B cell (primary cell): ENCODE data around the gene ID3. TPM values are rescaled to one million over a fixed set of nuclear protein-coding genes. Genes with fewer than 3 reads are reported as not detected.

Source experiments
- ATAC-seq: fragments of 200-7000 bp; cut with Tn5 transposase; one replicate; pipeline ENCODE4 v1.10.0; 2021; ENCODE audit warnings: low read depth, mild to moderate bottlenecking, moderate number of reproducible peaks, moderate library complexity
- CTCF ChIA-PET: fragments of 350-600 bp; sonication (Branson Sonifier 250); formaldehyde crosslinking; loops from one replicate; lab custom pipeline; 2021; ENCODE audit warnings: antibody characterized with exemption, inconsistent platforms; lab: Charles Lee
- POLR2A ChIA-PET: fragments of 350-600 bp; sonication (Branson Sonifier 250); formaldehyde crosslinking; loops from one replicate; lab custom pipeline; 2021; ENCODE audit warnings: antibody characterized with exemption; lab: Charles Lee
- DNase-seq: peaks from one replicate; pipeline ENCODE4 v3.0.0; 2013
- H2AFZ ChIP-seq: 2 replicates; pipeline ENCODE4 v1.6.1; 2012; ENCODE audit warnings: mild to moderate bottlenecking, low read depth, low read length; ENCODE audit not compliant: insufficient read depth, poor library complexity, severe bottlenecking
- H3K27ac ChIP-seq, 2 donors: 1 replicate in 1 of 2; 2 replicates in 1 of 2; pipeline ENCODE4 v1.5.1; 2012 to 2013; ENCODE audit warnings: low read length in 2 of 2, mild to moderate bottlenecking in 2 of 2, moderate library complexity in 1 of 2
- H3K27me3 ChIP-seq, 4 experiments: fragments of 200-600 bp in 1 of 4; sonication (generic) in 1 of 4; replicated peaks in 1 of 4; 1 replicate in 2 of 4; 2 replicates in 2 of 4; pipeline versions ENCODE4 v1.6.1 to v1.7.0; 2013 to 2016; ENCODE audit warnings: low read length in 3 of 4, mild to moderate bottlenecking in 2 of 4, mixed read lengths in 1 of 4, moderate library complexity in 1 of 4; ENCODE audit not compliant: insufficient read depth in 4 of 4, control insufficient read depth in 3 of 4; ENCODE audit errors: control extremely low read depth in 1 of 4
- H3K36me3 ChIP-seq, 2 experiments: replicated peaks in 1 of 2; 1 replicate in 1 of 2; 2 replicates in 1 of 2; pipeline versions ENCODE4 v1.6.1 to v1.7.1; 2013; ENCODE audit warnings: low read length in 1 of 2; ENCODE audit not compliant: insufficient read depth in 2 of 2, control insufficient read depth in 1 of 2; ENCODE audit errors: control extremely low read depth in 1 of 2, extremely low read depth in 1 of 2
- H3K4me1 ChIP-seq, 2 donors: fragments of 200-600 bp in 1 of 2; sonication (generic) in 1 of 2; 1 replicate in 1 of 2; 2 replicates in 1 of 2; pipeline versions ENCODE4 v1.5.1 to v1.6.1; 2013 to 2017; ENCODE audit warnings: low read length in 2 of 2; ENCODE audit not compliant: control insufficient read depth in 2 of 2, insufficient read depth in 2 of 2
- H3K4me2 ChIP-seq: replicated peaks from 2 replicates; pipeline ENCODE3; 2012; ENCODE audit warnings: mild to moderate bottlenecking, low read depth, low read length; ENCODE audit not compliant: poor library complexity, severe bottlenecking
- H3K4me3 ChIP-seq, 5 experiments: fragments of 200-600 bp in 1 of 5; sonication (generic) in 1 of 5; 1 replicate in 3 of 5; 2 replicates in 2 of 5; pipeline versions ENCODE4 v1.5.1 to v1.7.0; 2011 to 2016; ENCODE audit warnings: low read length in 4 of 5, mild to moderate bottlenecking in 4 of 5, low read depth in 2 of 5, control low read depth in 1 of 5, moderate library complexity in 1 of 5; ENCODE audit not compliant: insufficient read depth in 1 of 5; ENCODE audit errors: control extremely low read depth in 1 of 5, extremely low read depth in 1 of 5
- H3K79me2 ChIP-seq: fragments of 200-600 bp; sonication (generic); one replicate; pipeline ENCODE4 v1.6.0; 2016; ENCODE audit warnings: low read length; ENCODE audit not compliant: control insufficient read depth, insufficient read depth
- H3K9ac ChIP-seq: fragments of 200-600 bp; sonication (generic); 2 replicates; pipeline ENCODE4 v1.6.1; 2017; ENCODE audit warnings: mild to moderate bottlenecking, low read length, moderate library complexity
- H3K9me3 ChIP-seq, 3 donors: one replicate each; pipeline versions ENCODE4 v1.6.1 to v1.7.1; 2013; ENCODE audit warnings: low read length in 2 of 3; ENCODE audit not compliant: control insufficient read depth in 2 of 3, insufficient read depth in 1 of 3; ENCODE audit errors: control extremely low read depth in 1 of 3
- H4K20me1 ChIP-seq: 2 replicates; pipeline ENCODE4 v1.6.0; 2012; ENCODE audit warnings: mild to moderate bottlenecking, low read length; ENCODE audit not compliant: insufficient read depth, control insufficient read depth, poor library complexity, severe bottlenecking
- H3K27ac Mint-ChIP-seq: one replicate; pipeline ENCODE4 v1.8.0; 2021; ENCODE audit warnings: mixed read lengths
- H3K27me3 Mint-ChIP-seq: one replicate; pipeline ENCODE4 v1.8.0; 2021; ENCODE audit warnings: mixed read lengths
- H3K4me1 Mint-ChIP-seq: one replicate; pipeline ENCODE4 v1.8.0; 2021; ENCODE audit warnings: mixed read lengths
- H3K4me3 Mint-ChIP-seq: one replicate; pipeline ENCODE4 v1.8.0; 2021; ENCODE audit warnings: mixed read lengths
- H3K9me3 Mint-ChIP-seq: one replicate; pipeline ENCODE4 v1.8.0; 2022; ENCODE audit warnings: mixed read lengths; ENCODE audit not compliant: insufficient read depth
- CTCF ChIP-seq: fragments of 200-600 bp; IDR thresholded peaks from one replicate; pipeline ENCODE4 v1.8.0; 2022; ENCODE audit warnings: antibody characterized with exemption, mild to moderate bottlenecking
- EZH2 ChIP-seq: IDR thresholded peaks from 2 replicates; pipeline ENCODE4 v1.6.1; 2012; ENCODE audit warnings: borderline replicate concordance, low read depth, mild to moderate bottlenecking, moderate library complexity, low read length; ENCODE audit not compliant: insufficient read depth, poor library complexity, severe bottlenecking
- WGBS: methylation state at CpG from one replicate; pipeline ENCODE4 v1.1.5; 2013; ENCODE audit warnings: missing lambda C conversion rate; ENCODE audit not compliant: insufficient coverage; 5-methylcytosine and 5-hydroxymethylcytosine counted together
- intact Hi-C: fragments of 100-400 bp; cut with micrococcal nuclease; formaldehyde crosslinking; loops from one replicate; pipeline ENCODE4 v1.10.0; 2022
- polyA plus RNA-seq: library from polyadenylated mRNA; depleted of rRNA; stranded (reverse); fragments of >200 nt; gene quantifications from 2 replicates; pipeline ENCODE4 v1.2.3, GENCODE V29; 2012
- total RNA-seq, 2 donors: library from RNA; stranded (reverse); fragments of 120-200 nt in 1 of 2; gene quantifications; 1 replicate in 1 of 2; 2 replicates in 1 of 2; pipeline versions ENCODE4 v1.2.3 to v1.2.4, GENCODE V29; 2013 to 2022

ID3 gene
- total and polyA plus RNA-seq, 2 donors (not counting 1 experiment from before 2014, with no cell fraction given): 212 to 367 TPM

- 48% methylated on average over 4 of the region's 8 CpGs for WGBS
- Mint-ChIP-seq H3K9me3 (no peaks in the 10 kb centered on the region), H3K4me1 (peaks cover 34% of the 10 kb centered on the region), H3K4me3 (no peak overlapping the region), H3K27ac (peak overlapping the region; percentile 22), H3K27me3 (no peaks in the 10 kb centered on the region)
- H3K9me3 ChIP-seq: no peaks in the 10 kb centered on the region
- intact Hi-C loops: loop anchor here (1.0 to 10.0 kb wide), 5 partner anchors 10 to 380 kb away; partner anchors contain the start of genes LUZP1 and RPL11
- H4K20me1 ChIP-seq: no peaks in the 10 kb centered on the region
- no peaks in the 10 kb centered on the region for H3K36me3 ChIP-seq
- H3K9ac ChIP-seq: no peak overlapping the region
- H3K79me2 ChIP-seq: peaks cover 6% of the 10 kb centered on the region
- ATAC-seq (peak; percentile 37), DNase-seq (peak; percentile 85)
- H3K4me1 ChIP-seq: peaks cover 29 to 40% of the 10 kb centered on the region in 2 donors
- H3K4me3 ChIP-seq: no peak overlapping the region
- ChIA-PET POLR2A (interaction anchor here (0.6 to 5.8 kb wide), 9 partner anchors 10 to 194 kb away, joined by 3 to 46 read pairs (median 5); partner anchors contain the start of gene ID3), CTCF (interaction anchor here (0.6 to 41.7 kb wide), 48 partner anchors 9 to 1415 kb away, joined by 3 to 1420 read pairs (median 4); partner anchors contain the start of genes ASAP3, E2F2, HNRNPR and ID3)
- TF ChIP-seq EZH2: no peak
- TF ChIP-seq CTCF: peak; percentile 93
- peak overlapping the region; percentile 26 for H2AFZ ChIP-seq
- no peak overlapping the region for H3K27ac ChIP-seq
- no peaks in the 10 kb centered on the region for H3K27me3 ChIP-seq
- H3K4me2 ChIP-seq: peak overlapping the region; percentile 53
Measured at GRCh38 chr1:23544444-23545389, 14.6 kb downstream of the ID3 start.
